GM23338 (cell line): ENCODE results near the gene SRGAP1.

Experiments used
- CREB1 ChIP-seq: fragments of 250-450 bp; sonication (Bioruptor Pico); IDR thresholded peaks from 2 replicates; pipeline ENCODE4 v1.5.0; 2020; ENCODE audit warnings: low read depth, mild to moderate bottlenecking, moderate library complexity
- EZH2 ChIP-seq: fragments of 200-600 bp; sonication (generic); IDR thresholded peaks from one replicate; pipeline ENCODE4 v1.8.0; 2017; ENCODE audit warnings: antibody characterized with exemption, mild to moderate bottlenecking, low read depth; ENCODE audit not compliant: unreplicated experiment
- EZH2phosphoT487 ChIP-seq: fragments of 200-600 bp; sonication (generic); IDR thresholded peaks from one replicate; pipeline ENCODE4 v1.8.1; 2018; ENCODE audit warnings: antibody characterized with exemption; ENCODE audit not compliant: unreplicated experiment
- JUNB ChIP-seq: IDR thresholded peaks from one replicate; pipeline ENCODE4 v1.6.1; 2016; ENCODE audit warnings: antibody characterized with exemption; ENCODE audit not compliant: unreplicated experiment
- NANOG ChIP-seq: IDR thresholded peaks from 2 replicates; pipeline ENCODE4 v1.6.1; 2016; ENCODE audit warnings: antibody characterized with exemption, borderline replicate concordance
- POLR2AphosphoS5 ChIP-seq: IDR thresholded peaks from 2 replicates; pipeline ENCODE4 v1.6.1; 2016; ENCODE audit warnings: antibody characterized with exemption, low read depth
- STAT1 ChIP-seq: IDR thresholded peaks from one replicate; pipeline ENCODE4 v1.6.1; 2016; ENCODE audit warnings: antibody characterized with exemption; ENCODE audit not compliant: unreplicated experiment
- ZNF114 ChIP-seq: fragments of 250-450 bp; sonication (Bioruptor Pico); IDR thresholded peaks from 2 replicates; pipeline ENCODE4 v1.5.0; 2020; ENCODE audit warnings: mild to moderate bottlenecking, moderate library complexity
- ZNF331 ChIP-seq: fragments of 250-450 bp; sonication (Bioruptor Pico); IDR thresholded peaks from 2 replicates; pipeline ENCODE4 v1.5.0; 2020; ENCODE audit warnings: low read depth, mild to moderate bottlenecking, moderate library complexity
- TF ChIP-seq, protein P1 (sequence below), 2 experiments: fragments of 200-600 bp in 1 of 2; sonication (generic) in 1 of 2; conservative IDR thresholded peaks; 2 replicates each; pipeline versions ENCODE4 v1.5.1 to v1.6.1; 2016 to 2017; ENCODE audit warnings: antibody characterized with exemption in 2 of 2, low read depth in 2 of 2, mild to moderate bottlenecking in 2 of 2, moderate library complexity in 1 of 2
- TF ChIP-seq, protein P2 (sequence below): IDR thresholded peaks from one replicate; pipeline ENCODE4 v1.6.1; 2018; ENCODE audit warnings: antibody characterized with exemption; ENCODE audit not compliant: unreplicated experiment
- TF ChIP-seq, protein P3 (sequence below): IDR thresholded peaks from 2 replicates; pipeline ENCODE4 v1.6.1; 2016; ENCODE audit warnings: antibody characterized with exemption
- TF ChIP-seq, protein P4 (sequence below): fragments of 250-450 bp; sonication (Bioruptor Pico); IDR thresholded peaks from 2 replicates; pipeline ENCODE4 v1.5.0; 2020; ENCODE audit warnings: mild to moderate bottlenecking, moderate library complexity

DNA sequence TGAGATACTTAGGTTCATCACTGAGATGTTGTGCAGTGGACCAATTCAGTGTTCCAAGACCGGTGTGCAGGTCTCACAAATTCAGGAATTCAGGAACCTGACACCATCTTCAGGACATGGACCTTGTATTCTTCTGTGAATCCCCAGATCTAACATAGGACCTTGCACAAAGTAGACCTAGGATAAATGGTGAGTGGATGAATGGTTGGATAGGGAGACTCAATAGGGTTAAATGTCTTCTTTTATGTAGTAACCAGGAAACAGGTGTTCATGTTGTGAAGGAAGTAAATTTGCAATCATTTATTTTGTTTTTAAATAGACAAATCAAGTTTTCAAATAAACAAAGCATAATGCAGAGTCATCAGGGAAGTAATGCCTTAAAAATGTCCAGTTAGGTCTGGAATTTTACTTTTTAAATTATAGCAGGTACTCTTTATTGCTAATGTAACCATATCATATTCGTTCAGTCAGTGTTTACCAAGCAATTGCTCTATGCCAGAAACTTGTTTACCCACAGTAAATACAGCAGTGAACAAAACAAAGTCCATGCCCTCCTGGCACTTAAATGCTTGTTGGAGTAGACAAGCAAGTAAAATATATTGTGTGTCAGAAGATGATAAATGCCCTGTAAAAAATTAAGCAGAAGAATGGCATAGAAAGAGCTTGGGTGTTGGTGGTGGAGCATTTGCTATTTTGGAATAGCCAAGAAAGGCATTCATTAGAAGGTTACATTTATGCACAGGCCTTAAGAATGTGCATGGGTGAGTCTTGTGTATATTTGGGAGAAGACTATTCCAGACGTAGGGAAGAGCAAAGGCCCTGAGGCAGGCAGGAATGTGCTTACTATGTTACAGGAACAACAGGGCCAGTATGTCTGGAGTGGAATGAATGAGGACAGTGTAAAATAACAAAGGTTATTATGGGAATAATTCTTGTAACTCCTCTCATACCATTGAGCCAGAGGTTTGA is 38.5 kb upstream of the SRGAP1 start:
- TF ChIP-seq, protein P1, sequence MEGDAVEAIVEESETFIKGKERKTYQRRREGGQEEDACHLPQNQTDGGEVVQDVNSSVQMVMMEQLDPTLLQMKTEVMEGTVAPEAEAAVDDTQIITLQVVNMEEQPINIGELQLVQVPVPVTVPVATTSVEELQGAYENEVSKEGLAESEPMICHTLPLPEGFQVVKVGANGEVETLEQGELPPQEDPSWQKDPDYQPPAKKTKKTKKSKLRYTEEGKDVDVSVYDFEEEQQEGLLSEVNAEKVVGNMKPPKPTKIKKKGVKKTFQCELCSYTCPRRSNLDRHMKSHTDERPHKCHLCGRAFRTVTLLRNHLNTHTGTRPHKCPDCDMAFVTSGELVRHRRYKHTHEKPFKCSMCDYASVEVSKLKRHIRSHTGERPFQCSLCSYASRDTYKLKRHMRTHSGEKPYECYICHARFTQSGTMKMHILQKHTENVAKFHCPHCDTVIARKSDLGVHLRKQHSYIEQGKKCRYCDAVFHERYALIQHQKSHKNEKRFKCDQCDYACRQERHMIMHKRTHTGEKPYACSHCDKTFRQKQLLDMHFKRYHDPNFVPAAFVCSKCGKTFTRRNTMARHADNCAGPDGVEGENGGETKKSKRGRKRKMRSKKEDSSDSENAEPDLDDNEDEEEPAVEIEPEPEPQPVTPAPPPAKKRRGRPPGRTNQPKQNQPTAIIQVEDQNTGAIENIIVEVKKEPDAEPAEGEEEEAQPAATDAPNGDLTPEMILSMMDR (conservative IDR thresholded peaks at IDR 0.05; ENCODE audit: low read depth in 2 of 2) = no peak
- TF ChIP-seq CREB1 (CRISPR knock-in tag) (no peak), JUNB (no peak), EZH2 (no peak), POLR2AphosphoS5 (no peak), STAT1 (no peak), ZNF114 (CRISPR knock-in tag) (no peak), EZH2phosphoT487 (no peak), NANOG (no peak), ZNF331 (CRISPR knock-in tag) (no peak)
- TF ChIP-seq, protein P2, sequence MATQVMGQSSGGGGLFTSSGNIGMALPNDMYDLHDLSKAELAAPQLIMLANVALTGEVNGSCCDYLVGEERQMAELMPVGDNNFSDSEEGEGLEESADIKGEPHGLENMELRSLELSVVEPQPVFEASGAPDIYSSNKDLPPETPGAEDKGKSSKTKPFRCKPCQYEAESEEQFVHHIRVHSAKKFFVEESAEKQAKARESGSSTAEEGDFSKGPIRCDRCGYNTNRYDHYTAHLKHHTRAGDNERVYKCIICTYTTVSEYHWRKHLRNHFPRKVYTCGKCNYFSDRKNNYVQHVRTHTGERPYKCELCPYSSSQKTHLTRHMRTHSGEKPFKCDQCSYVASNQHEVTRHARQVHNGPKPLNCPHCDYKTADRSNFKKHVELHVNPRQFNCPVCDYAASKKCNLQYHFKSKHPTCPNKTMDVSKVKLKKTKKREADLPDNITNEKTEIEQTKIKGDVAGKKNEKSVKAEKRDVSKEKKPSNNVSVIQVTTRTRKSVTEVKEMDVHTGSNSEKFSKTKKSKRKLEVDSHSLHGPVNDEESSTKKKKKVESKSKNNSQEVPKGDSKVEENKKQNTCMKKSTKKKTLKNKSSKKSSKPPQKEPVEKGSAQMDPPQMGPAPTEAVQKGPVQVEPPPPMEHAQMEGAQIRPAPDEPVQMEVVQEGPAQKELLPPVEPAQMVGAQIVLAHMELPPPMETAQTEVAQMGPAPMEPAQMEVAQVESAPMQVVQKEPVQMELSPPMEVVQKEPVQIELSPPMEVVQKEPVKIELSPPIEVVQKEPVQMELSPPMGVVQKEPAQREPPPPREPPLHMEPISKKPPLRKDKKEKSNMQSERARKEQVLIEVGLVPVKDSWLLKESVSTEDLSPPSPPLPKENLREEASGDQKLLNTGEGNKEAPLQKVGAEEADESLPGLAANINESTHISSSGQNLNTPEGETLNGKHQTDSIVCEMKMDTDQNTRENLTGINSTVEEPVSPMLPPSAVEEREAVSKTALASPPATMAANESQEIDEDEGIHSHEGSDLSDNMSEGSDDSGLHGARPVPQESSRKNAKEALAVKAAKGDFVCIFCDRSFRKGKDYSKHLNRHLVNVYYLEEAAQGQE = no peak
- TF ChIP-seq, protein P3, sequence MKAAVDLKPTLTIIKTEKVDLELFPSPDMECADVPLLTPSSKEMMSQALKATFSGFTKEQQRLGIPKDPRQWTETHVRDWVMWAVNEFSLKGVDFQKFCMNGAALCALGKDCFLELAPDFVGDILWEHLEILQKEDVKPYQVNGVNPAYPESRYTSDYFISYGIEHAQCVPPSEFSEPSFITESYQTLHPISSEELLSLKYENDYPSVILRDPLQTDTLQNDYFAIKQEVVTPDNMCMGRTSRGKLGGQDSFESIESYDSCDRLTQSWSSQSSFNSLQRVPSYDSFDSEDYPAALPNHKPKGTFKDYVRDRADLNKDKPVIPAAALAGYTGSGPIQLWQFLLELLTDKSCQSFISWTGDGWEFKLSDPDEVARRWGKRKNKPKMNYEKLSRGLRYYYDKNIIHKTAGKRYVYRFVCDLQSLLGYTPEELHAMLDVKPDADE = no peak
- TF ChIP-seq, protein P4, sequence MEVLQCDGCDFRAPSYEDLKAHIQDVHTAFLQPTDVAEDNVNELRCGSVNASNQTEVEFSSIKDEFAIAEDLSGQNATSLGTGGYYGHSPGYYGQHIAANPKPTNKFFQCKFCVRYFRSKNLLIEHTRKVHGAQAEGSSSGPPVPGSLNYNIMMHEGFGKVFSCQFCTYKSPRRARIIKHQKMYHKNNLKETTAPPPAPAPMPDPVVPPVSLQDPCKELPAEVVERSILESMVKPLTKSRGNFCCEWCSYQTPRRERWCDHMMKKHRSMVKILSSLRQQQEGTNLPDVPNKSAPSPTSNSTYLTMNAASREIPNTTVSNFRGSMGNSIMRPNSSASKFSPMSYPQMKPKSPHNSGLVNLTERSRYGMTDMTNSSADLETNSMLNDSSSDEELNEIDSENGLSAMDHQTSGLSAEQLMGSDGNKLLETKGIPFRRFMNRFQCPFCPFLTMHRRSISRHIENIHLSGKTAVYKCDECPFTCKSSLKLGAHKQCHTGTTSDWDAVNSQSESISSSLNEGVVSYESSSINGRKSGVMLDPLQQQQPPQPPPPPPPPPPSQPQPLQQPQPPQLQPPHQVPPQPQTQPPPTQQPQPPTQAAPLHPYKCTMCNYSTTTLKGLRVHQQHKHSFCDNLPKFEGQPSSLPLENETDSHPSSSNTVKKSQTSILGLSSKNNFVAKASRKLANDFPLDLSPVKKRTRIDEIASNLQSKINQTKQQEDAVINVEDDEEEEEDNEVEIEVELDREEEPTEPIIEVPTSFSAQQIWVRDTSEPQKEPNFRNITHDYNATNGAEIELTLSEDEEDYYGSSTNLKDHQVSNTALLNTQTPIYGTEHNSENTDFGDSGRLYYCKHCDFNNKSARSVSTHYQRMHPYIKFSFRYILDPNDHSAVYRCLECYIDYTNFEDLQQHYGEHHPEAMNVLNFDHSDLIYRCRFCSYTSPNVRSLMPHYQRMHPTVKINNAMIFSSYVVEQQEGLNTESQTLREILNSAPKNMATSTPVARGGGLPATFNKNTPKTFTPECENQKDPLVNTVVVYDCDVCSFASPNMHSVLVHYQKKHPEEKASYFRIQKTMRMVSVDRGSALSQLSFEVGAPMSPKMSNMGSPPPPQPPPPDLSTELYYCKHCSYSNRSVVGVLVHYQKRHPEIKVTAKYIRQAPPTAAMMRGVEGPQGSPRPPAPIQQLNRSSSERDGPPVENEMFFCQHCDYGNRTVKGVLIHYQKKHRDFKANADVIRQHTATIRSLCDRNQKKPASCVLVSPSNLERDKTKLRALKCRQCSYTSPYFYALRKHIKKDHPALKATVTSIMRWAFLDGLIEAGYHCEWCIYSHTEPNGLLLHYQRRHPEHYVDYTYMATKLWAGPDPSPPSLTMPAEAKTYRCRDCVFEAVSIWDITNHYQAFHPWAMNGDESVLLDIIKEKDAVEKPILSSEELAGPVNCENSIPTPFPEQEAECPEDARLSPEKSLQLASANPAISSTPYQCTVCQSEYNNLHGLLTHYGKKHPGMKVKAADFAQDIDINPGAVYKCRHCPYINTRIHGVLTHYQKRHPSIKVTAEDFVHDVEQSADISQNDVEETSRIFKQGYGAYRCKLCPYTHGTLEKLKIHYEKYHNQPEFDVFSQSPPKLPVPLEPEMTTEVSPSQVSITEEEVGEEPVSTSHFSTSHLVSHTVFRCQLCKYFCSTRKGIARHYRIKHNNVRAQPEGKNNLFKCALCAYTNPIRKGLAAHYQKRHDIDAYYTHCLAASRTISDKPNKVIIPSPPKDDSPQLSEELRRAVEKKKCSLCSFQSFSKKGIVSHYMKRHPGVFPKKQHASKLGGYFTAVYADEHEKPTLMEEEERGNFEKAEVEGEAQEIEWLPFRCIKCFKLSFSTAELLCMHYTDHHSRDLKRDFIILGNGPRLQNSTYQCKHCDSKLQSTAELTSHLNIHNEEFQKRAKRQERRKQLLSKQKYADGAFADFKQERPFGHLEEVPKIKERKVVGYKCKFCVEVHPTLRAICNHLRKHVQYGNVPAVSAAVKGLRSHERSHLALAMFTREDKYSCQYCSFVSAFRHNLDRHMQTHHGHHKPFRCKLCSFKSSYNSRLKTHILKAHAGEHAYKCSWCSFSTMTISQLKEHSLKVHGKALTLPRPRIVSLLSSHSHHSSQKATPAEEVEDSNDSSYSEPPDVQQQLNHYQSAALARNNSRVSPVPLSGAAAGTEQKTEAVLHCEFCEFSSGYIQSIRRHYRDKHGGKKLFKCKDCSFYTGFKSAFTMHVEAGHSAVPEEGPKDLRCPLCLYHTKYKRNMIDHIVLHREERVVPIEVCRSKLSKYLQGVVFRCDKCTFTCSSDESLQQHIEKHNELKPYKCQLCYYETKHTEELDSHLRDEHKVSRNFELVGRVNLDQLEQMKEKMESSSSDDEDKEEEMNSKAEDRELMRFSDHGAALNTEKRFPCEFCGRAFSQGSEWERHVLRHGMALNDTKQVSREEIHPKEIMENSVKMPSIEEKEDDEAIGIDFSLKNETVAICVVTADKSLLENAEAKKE (CRISPR knock-in tag) = no peak
